WI38 (cell line): Measurements from ENCODE around the gene KRTCAP3.

Source experiments
- H3K4me3 ChIP-seq: 2 replicates; pipeline ENCODE4 v1.5.1; 2011; ENCODE audit warnings: low read depth, mild to moderate bottlenecking, control low read depth, low read length
- CTCF ChIP-seq: IDR thresholded peaks from 2 replicates; pipeline ENCODE4 v1.5.1; 2012; ENCODE audit warnings: low read depth, mild to moderate bottlenecking, control low read depth, low read length

Gene KRTCAP3

GRCh38 chr2:27445155-27445554 is 3.0 kb downstream of the KRTCAP3 start:
- no peak for TF ChIP-seq CTCF
- H3K4me3 ChIP-seq = no peak overlapping the region

GRCh38 chr2:27445615-27446014 is 3.4 kb downstream of the KRTCAP3 start:
- no peak for TF ChIP-seq CTCF
- no peak overlapping the region for H3K4me3 ChIP-seq

GRCh38 chr2:27446057-27446456 is 3.9 kb downstream of the KRTCAP3 start:
- no peak for TF ChIP-seq CTCF
- H3K4me3 ChIP-seq = no peak overlapping the region

- no peak overlapping the region for H3K4me3 ChIP-seq
- no peak for TF ChIP-seq CTCF
These were observed 6.2 kb downstream of the KRTCAP3 start for GRCh38 chr2:27448381-27448780.

- no peak for TF ChIP-seq CTCF
- H3K4me3 ChIP-seq = no peak overlapping the region
These were observed 8.9 kb downstream of the KRTCAP3 start for GRCh38 chr2:27451095-27451494.

- TF ChIP-seq CTCF = no peak
- H3K4me3 ChIP-seq = no peak overlapping the region
These were observed 11.8 kb downstream of the KRTCAP3 start for GRCh38 chr2:27453968-27454367.

- no peak for TF ChIP-seq CTCF
- no peak overlapping the region for H3K4me3 ChIP-seq
These were observed 18.9 kb downstream of the KRTCAP3 start for GRCh38 chr2:27461118-27461517.

- no peak for TF ChIP-seq CTCF
- H3K4me3 ChIP-seq = no peak overlapping the region
These were observed 22.3 kb downstream of the KRTCAP3 start for GRCh38 chr2:27464443-27464842.
